Thyroid gland (tissue), 4 donors: Measurements from ENCODE around the gene CYP26B1. TPM values are rescaled to one million over a fixed set of nuclear protein-coding genes. Genes with fewer than 3 reads are reported as not detected.

Experiments
- DNase-seq, 2 donors: peaks; one replicate each; pipeline ENCODE4 v3.0.0-alpha.2; 2019
- H3K27ac ChIP-seq, 3 donors: fragments of 200-600 bp; sonication (generic); 1 replicate in 2 of 3; 2 replicates in 1 of 3; pipeline ENCODE4 v1.5.1; 2016 to 2019; ENCODE audit warnings: mild to moderate bottlenecking in 1 of 3, moderate library complexity in 1 of 3
- H3K27me3 ChIP-seq: fragments of 200-600 bp; sonication (generic); one replicate; pipeline ENCODE4 v1.5.1; 2019
- H3K36me3 ChIP-seq, 2 donors: fragments of 200-600 bp; sonication (generic); one replicate each; pipeline ENCODE4 v1.5.1; 2016 to 2019
- H3K4me1 ChIP-seq, 2 donors: fragments of 200-600 bp; sonication (generic); one replicate each; pipeline ENCODE4 v1.5.1; 2017 to 2019
- H3K4me3 ChIP-seq, 3 donors: fragments of 200-600 bp; sonication (generic); replicated peaks in 1 of 3; 1 replicate in 2 of 3; 2 replicates in 1 of 3; pipeline ENCODE4 v1.5.1; 2016; ENCODE audit warnings: mild to moderate bottlenecking in 1 of 3
- H3K9me3 ChIP-seq: fragments of 200-600 bp; sonication (generic); one replicate; pipeline ENCODE4 v1.5.1; 2017
- CTCF ChIP-seq, 6 experiments: fragments of 200-600 bp in 3 of 6; fragments of 450-650 bp in 3 of 6; sonication (generic) in 3 of 6; IDR thresholded peaks; one replicate each; pipeline ENCODE4 v1.5.1; 2016 to 2019; ENCODE audit warnings: antibody characterized with exemption in 6 of 6, mild to moderate bottlenecking in 2 of 6, inconsistent platforms in 1 of 6, moderate library complexity in 1 of 6
- POLR2A ChIP-seq, 2 donors: fragments of 450-650 bp; IDR thresholded peaks; one replicate each; pipeline ENCODE4 v1.6.1; 2017; ENCODE audit warnings: antibody characterized with exemption in 2 of 2, mild to moderate bottlenecking in 2 of 2, moderate library complexity in 1 of 2
- WGBS, 2 donors: methylation state at CpG; one replicate each; pipeline ENCODE4 v1.1.5; 2017; 5-methylcytosine and 5-hydroxymethylcytosine counted together
- intact Hi-C: fragments of 100-400 bp; cut with DNase I; formaldehyde crosslinking; loops from one replicate; pipeline ENCODE4 v1.15.1; 2023
- total RNA-seq, 4 donors: library from RNA; depleted of rRNA; stranded (reverse); fragments of >200 nt; gene quantifications; one replicate each; pipeline ENCODE4 v1.2.3, GENCODE V29; 2016

CYP26B1 gene
- total RNA-seq, 4 donors from 2014 or later, result 11.8 to 24.2 (median 16.3) TPM

GRCh38 chr2:72117718-72118117 lies 29.9 kb downstream of the CYP26B1 start:
- WGBS, 2 donors, result 79 to 84% methylated on average over 10 of the region's 10 CpGs
- Histone ChIP-seq H3K27ac (no peak overlapping the region), H3K4me1 (peaks cover 0 to 11% of the 10 kb centered on the region in 2 donors), H3K9me3 (no peaks in the 10 kb centered on the region), H3K27me3 (no peaks in the 10 kb centered on the region), H3K36me3 (no peaks in the 10 kb centered on the region), H3K4me3 (no peak overlapping the region)
- TF ChIP-seq CTCF (IDR thresholded peaks at IDR 0.05) (no peak), POLR2A (IDR thresholded peaks at IDR 0.05) (no peak)
- DNase-seq, result no peak
- intact Hi-C loops, result no loop called here

- Histone ChIP-seq H3K4me3 (no peak overlapping the region), H3K27me3 (no peaks in the 10 kb centered on the region), H3K36me3 (no peaks in the 10 kb centered on the region), H3K27ac (no peak overlapping the region), H3K9me3 (no peaks in the 10 kb centered on the region), H3K4me1 (peaks cover 0 to 11% of the 10 kb centered on the region in 2 donors)
- intact Hi-C loops, result no loop called here
- DNase-seq, result no peak
- 87 to 93% methylated on average over 6 of the region's 6 CpGs for WGBS, 2 donors
- no peak for TF ChIP-seq POLR2A (IDR thresholded peaks at IDR 0.05)
- no peak for TF ChIP-seq CTCF (IDR thresholded peaks at IDR 0.05)
Measured at GRCh38 chr2:72117029-72117428, 30.6 kb downstream of the CYP26B1 start.

- H3K4me1 ChIP-seq, result peaks cover 0 to 11% of the 10 kb centered on the region in 2 donors
- TF ChIP-seq CTCF (IDR thresholded peaks at IDR 0.05) (peak in 2 of 6 experiments; percentile 10), POLR2A (IDR thresholded peaks at IDR 0.05) (no peak)
- intact Hi-C loops, result no loop called here
- WGBS, 2 donors, result 44 to 46% methylated on average over 3 of the region's 4 CpGs
- no peaks in the 10 kb centered on the region for H3K27me3 ChIP-seq
- H3K36me3 ChIP-seq, result no peaks in the 10 kb centered on the region
- DNase-seq, result no peak
- no peaks in the 10 kb centered on the region for H3K9me3 ChIP-seq
- no peak overlapping the region for H3K4me3 ChIP-seq
- no peak overlapping the region for H3K27ac ChIP-seq
Measured at GRCh38 chr2:72116081-72116533, 31.6 kb downstream of the CYP26B1 start.

GRCh38 chr2:72115110-72116080 lies 32.3 kb downstream of the CYP26B1 start:
- H3K4me1 ChIP-seq, result peaks cover 0 to 11% of the 10 kb centered on the region in 2 donors
- H3K27ac ChIP-seq, result no peak overlapping the region
- H3K27me3 ChIP-seq, result no peaks in the 10 kb centered on the region
- peak in 1 of 2 donors; percentile 39 for DNase-seq
- intact Hi-C loops, result no loop called here
- no peaks in the 10 kb centered on the region for H3K9me3 ChIP-seq
- no peak overlapping the region for H3K4me3 ChIP-seq
- WGBS, 2 donors, result 44 to 46% methylated on average over 16 to 18 of the region's 18 CpGs
- no peaks in the 10 kb centered on the region for H3K36me3 ChIP-seq
- TF ChIP-seq POLR2A (IDR thresholded peaks at IDR 0.05), result no peak
- TF ChIP-seq CTCF (IDR thresholded peaks at IDR 0.05), result no peak

- intact Hi-C loops, result no loop called here
Measured at GRCh38 chr2:72114693-72115051, 33.0 kb downstream of the CYP26B1 start.

More at GRCh38 chr2:72114693-72115051, 33.0 kb downstream of the CYP26B1 start:
- TF ChIP-seq CTCF (IDR thresholded peaks at IDR 0.05), result no peak
- no peak for TF ChIP-seq POLR2A (IDR thresholded peaks at IDR 0.05)
- Histone ChIP-seq H3K36me3 (no peaks in the 10 kb centered on the region), H3K9me3 (no peaks in the 10 kb centered on the region), H3K27me3 (no peaks in the 10 kb centered on the region), H3K4me1 (peaks cover 0 to 11% of the 10 kb centered on the region in 2 donors), H3K27ac (no peak overlapping the region), H3K4me3 (no peak overlapping the region)
- no peak for DNase-seq
- WGBS, 2 donors, result 91 to 98% methylated on average over 11 of the region's 11 CpGs
